CD4-positive, alpha-beta T cell treated with Interleukin-6 at 100 ng/mL for 8 hours (primary cell): ENCODE measurements around the gene DHX58.

Source experiments
- DNase-seq: peaks from one replicate; pipeline ENCODE4 v3.0.0-alpha.2; 2020; ENCODE audit warnings: mixed read lengths, low spot score

Gene DHX58

DNA sequence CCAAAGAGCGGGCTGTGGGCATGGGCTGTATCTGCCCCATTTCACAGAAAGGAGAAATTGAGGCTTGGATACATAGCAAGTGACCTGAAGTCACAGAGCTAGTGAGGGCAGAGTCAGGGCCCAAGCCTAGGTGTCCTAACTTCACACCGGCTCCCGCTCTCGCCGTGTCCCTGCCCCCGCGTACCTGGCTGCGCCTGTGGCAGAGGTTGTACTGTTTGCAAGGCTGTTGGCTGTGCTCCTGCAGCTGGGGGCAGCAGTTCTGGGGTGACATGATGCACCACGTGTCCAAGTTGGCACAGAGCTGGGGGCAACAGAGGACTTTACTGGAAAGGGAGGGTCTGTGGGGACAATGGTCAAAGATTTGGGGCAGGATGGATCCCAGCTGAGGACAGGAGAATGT lies 3.4 kb downstream of the DHX58 start:
- DNase-seq, result no peak

DNA sequence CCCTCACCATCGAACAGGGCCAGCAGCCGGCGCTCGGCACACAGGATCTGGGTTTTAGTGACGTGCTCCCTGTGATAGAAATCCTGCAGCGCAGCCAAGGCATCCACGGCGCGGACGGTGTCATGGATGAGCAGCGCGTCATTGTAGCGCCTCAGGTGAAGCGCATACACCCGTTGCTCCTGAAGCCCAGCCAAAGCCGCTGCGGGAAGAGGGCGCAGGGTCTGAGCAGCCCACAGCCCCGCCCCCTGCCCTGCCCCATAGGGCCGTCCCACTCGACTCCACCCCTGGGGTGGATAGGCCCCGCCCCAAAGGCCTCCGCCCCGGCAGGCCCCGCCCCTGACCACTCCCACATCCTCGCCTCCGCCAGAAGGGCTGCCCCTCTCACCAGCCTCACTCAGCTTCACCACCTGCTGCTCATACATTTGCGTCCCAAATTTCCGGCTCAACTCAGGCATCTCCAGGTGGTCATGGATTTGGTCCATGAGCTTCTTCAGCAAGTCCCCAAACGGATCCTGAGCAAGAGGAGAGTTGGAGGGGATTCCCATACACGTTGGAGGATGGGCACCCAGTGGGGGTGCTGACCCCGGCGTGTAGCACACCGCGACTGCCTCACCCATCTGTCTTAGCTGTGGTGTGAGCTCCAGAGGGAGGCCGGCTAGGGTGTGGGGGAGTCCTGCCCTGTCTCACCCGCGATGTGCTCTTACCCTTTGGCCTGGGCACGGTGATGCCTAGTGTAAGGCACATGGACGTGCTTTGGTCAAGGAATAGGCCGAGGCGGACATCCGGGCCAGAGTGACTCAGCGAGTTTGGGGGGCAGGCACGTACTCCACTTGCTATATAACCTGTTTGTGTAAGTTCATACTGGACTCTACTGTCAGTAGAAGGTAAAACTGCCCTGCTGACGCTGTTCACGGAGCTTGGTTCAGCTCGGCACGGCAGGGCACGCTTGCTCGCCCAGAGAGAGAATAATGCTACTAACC lies 4.6 kb downstream of the DHX58 start:
- DNase-seq, result peak; percentile 88

DNA sequence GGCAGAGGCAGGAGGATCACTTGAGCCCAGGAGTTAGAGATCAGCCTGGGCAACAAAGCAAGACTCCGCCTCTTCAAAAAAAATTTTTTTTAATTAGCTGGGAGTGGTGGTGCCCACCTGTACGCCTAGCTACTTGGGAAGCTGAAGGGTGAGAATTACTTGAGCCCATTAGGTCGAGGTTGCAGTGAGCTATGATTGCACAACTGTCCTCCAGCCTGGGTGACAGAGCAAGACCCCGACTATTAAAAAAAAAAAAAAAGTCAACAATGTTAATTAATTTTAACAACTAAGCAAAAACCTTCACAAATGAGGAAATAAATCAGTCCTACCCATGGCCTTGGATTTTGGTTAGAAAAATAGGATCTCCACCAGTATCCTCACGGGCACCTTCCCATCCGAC lies 5.4 kb downstream of the DHX58 start:
- DNase-seq, result no peak

DNA sequence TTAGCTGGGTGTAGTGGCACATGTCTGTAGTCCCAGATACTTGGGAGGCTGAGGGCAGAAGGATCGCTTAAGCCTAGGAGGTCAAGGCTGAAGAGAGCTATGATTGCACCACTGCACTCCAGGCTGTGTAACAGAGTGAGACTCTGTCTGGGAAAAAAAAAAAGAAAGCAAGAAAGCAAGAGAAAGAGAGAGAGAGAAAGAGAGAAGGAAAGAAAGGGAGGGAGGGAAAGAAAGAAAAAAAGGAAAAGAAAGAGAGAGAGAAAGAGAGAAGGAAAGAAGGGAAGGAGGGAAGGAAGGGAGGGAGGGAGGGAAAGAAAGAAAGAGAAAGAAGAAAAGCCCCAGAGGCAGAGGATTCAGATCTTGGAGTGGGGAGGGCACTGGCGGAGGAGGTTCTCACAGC lies 6.5 kb downstream of the DHX58 start:
- DNase-seq, result no peak

DNA sequence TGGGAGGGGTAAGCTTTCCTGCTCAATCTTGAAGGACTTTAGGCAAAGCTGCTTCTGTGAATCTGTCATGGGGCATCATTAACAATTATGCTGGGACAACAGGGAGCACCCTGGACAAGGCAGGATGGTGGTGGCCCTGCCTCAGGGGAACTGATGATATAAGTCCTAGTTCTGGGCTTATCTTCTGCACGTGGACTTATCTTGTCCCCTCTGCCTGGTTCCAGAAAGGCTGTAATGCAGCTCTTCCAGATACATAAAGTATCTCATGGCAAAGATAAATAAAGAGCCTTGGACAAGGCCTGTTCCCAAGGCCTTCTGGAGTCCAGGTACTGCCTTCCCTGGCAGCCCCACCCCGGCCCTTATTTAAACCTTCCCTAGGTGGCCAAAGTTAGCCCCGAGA lies 8.2 kb downstream of the DHX58 start:
- DNase-seq, result no peak

DNA sequence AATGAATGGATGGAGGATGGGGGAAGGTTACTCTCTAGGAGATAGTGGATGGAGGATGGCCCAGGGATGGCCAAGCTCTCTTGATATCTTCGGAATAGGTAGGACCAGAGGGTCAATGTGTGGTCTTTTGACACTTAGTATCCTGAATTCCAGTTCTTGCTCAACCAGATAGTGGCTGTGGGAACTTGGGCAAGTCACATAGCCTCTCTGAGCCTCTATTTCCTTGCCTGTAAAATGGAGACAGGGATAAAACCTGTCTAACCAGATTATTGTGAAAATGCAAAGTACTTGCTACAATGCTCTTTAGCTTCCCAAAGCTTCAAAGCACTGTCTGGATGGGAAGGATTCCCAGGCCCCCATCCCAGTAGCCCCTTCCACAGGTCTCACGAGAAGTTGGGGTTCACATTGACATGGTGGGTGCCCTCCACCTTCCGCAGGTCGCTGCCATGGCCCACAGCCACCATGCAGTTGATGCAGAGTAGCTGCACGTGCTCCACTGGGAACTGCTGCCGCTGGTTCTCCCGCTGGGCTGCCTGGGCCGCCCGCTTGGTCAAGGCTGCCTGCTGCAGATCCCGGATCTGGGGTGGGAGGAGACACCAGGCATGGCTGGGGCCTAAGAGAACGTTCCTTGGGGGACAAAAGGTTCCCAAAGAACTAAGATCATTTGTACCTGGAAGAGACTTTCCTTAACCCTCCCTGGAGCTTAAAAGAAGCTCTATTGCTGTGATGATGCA lies 9.1 kb downstream of the DHX58 start:
- DNase-seq, result no peak

DNA sequence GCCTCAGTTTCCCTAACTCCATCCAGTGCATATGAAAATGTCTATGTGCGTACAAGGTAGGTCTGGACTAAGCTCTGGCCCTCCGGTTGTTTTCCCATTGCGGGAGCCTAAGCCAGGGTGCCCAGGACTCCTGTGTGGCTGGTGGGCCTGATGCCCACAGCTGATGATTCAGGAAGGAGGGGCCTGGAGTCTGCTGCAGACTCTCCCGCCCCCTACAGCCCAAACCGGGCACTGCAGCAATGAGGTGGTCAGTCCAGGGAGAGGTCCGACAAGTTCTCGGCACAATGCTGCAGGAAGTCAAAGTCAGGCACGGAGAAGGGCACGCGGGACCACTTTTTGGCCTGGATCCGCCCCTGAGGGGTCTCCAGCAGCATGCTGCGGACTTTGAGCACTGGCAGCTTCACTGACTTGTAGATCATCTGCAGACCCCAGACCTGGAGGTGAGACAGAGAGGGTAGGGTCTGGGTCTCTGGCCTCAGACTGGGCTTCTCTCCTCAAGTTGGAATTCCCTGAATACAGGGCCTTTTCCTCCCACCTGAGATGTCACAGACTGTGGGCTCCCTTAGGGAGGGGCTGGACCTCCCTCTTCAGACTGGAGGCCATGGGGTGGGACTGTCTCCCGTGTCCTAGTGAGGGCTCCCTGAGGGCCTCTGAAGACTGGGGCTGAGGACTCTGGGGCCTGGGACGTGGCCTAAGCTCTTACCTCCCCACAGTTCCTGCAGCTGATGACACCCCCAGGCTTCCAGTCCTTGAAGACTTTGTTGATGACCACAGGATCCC lies 10.8 kb downstream of the DHX58 start:
- DNase-seq, result peak; percentile 54

DNA sequence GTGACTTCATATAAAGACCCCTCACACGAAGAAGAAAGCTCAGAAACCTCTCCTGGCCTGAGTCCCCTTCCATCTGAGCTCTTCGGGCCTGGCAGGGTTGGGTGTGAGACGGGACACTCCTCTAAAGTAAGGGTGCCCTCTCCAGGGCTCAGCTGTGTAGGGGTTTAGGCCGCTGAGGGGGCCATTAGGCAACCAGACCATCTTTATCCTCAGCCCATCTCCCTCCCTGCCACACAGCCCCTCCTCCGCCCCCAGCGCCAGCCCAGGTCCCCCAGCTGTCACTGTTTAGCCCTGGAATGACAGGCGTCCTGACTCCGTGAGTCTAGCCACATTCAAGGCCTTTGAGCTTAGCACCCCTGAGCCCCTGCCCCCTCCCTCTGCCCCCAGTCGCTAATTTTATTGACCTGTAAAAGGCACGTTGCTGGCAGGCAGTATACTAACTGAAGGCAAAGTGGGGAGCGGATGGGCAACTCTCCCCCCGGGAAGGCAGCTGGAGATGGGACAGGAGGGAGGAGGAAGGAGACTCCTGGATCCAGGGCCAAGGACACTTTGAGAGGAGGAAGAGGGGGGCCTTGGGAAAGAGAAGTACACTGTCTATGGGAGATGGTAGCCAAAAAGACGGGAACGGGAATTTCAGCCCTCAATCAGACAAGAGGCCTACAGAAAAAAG lies 13.6 kb downstream of the DHX58 start:
- no peak for DNase-seq

DNA sequence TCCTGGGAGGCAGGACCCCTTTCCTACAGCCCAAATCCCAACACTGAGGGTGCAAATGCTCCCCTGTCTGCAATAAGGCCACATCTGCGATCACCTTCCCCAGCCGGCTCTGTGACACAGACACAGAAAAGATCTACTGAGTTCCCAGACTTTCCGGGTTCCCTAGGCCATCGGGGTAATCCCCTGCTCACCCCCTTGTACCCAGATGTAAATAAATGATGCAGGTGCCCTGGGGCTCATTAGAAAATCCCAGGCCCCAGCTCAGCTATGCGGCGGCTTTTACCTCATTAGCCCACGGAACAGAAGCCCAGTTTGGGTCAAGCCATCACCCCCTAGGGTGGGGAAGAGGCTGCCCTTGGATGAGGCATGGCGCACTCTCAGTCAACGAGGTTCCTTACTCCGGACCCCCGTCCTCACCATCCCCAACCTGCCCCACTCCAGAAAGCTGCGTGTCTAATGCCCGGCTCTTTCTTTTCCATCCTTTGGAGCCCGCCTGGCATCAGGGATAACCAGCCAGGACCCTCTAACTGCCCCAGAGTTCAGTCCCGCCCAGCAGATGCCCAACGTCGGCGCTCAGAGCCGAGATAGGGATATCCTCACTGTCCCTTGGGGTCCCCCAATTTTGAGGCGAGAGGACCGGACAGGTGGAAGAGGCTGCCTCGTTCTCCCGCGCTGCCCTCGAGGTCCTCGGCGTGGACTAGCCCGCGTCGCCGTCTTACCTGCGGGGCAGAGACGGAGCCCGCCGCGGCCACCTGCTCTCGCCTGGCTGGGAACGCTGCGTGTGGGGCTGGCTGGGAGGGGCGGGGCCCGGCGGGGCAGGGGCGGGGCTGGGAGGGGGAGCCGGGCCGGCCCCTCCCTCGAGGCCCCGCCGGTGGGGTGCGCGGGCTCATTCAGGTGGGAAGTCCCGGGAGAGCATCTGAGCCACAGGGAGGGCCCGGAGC lies 14.6 kb downstream of the DHX58 start, which contains the start of gene ZNF385C:
ZNF385C (minus strand) TSS at position 783 of the 941 bp plus-strand sequence. CDS start 35,417 bp downstream, outside the sequence.
- DNase-seq, result peak; percentile 19

DNA sequence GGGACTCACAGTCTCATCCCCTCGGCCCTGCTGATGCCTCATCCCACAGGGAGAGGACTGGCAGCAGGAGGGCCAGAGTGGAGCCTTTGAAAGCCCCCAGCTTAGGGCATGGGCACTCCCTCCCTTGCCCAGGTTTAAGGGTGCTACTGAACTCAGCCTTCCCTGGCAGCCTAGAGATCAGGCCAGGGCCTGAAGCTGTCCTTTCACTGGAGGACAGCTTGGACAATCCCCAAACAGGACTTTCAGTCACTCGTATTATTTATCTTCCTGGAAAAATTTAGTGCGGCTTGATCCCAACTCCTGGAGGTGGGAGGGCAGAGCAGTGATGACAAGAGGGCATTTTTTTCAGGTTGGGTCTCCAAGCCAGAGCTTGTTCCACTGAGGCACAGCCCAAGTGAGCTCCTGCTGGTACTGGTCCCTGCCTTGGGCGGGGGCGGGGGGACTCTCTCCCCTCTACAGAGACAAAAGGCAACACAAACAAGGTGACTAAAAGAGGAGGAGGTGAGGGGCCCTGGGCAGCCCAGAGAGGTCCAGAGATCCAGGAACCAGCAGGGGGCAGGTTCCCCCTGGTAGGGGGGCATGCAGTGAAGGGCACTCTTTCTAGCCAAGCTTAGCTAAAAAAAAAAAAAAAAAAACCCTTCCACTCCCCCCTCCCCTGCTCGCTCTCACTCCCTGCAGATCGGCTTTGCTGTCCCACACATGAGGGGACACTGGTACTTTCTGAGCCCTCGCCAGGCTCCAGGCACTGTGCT lies 16.0 kb downstream of the DHX58 start:
- no peak for DNase-seq

DNA sequence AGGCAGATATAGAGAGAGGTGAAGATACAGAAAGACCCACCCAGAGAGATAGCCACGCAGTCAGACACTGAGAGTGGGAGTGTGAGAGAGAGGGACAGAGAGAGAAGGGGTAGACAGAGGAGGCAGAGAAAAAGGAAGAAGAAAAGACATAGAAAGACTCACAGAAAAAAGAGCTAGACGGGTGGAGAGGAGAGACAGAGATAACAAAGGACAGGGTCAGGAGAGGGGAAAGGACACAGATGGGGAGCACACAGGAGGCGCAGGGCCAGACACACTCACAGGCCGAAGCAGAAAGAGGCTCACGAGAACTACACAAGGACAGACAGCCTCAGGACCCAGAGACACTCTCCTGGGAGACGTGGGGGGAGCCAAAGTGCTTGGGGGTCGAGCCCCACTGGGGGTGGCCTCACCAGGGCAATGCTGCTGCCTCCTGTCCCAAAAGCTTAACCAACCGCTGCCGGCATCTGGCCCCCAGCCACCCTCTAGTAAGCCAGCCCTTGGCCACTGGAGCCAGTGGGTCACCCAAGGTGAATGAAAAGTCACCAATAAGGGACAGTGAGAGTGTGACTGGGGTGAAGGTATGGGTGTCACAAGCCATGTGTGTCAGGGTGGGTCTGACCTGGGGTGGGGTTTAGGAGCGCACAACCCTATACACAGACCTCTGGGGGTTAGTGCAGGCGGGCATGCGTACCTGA lies 18.0 kb downstream of the DHX58 start:
- no peak for DNase-seq

DNA sequence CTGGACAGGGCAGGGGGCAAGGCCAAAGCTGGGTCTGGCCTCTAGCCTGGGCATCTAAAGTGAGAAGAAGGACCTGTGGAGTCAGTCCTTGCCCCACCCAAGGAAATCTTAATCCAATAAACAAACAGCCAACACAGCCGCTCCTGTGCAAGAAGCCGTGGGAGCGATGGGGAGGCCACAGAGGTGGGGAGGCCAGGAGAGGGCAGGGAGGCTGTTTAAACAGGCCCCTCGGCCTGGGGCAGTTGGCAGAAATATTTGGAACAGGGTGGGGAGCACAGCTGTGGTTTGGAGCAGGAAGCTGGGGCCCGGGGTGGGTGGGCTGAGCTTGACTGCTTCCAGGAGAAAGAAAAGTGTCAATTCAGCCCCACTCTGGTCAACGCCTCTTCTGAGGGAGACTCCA lies 19.6 kb downstream of the DHX58 start:
- DNase-seq, result no peak

DNA sequence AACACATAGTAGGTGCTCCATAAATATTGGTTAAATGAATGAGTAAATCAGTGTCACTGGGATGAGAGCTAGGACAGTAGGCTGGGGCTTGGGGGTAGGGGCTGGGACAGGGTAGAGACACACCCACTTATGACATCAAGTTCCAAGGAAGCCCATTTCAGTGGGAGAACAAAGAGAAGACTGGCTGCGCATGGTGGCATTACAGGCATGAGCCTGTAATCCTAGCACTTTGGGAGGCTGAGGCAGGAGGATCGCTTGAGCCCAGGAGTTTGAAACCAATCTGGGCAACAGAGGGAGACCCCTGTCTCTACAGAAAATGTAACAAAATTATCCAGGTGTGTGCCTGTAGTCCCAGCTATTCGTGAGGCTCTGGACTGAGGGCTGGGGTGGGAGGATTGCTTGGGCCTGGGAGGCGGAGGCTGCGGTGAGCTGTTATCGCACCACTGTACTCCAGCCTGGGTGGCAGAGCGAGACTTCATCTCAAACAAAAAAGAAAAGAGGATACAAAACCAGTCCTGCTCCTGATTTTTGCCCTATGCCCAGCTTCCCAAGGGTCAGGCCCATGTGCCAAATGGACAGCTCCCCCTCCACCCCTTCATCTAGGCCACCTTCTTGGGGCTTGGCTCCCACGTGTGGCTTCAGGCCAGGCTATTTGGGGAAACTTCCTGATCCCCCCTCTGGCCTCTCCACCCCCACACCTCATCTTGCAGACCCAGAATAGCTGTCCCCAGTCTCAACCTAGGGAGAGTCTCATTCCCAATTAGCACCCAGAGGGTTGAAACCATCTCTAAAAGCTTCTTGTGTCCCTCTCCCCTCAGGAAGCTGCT lies 21.3 kb downstream of the DHX58 start:
- no peak for DNase-seq

DNA sequence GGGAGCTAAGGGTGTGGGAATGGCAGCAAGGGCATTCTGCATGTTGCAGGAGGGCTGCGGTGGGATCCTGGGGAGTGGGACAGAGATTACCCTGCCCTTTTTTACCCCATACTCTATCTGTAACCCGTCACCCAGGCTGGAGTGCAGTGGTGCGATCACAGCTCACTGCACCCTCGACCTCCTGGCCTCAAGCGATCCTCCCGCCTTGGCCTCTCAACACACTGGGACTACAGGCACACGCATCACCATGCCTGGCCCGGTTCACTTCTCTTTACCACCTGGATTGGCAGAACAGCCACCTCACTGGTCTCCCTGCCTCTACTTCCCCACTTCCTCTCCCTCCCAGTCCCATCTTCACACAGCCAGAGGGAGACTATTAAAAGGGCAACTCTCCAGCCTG lies 23.8 kb downstream of the DHX58 start:
- DNase-seq, result no peak

DNA sequence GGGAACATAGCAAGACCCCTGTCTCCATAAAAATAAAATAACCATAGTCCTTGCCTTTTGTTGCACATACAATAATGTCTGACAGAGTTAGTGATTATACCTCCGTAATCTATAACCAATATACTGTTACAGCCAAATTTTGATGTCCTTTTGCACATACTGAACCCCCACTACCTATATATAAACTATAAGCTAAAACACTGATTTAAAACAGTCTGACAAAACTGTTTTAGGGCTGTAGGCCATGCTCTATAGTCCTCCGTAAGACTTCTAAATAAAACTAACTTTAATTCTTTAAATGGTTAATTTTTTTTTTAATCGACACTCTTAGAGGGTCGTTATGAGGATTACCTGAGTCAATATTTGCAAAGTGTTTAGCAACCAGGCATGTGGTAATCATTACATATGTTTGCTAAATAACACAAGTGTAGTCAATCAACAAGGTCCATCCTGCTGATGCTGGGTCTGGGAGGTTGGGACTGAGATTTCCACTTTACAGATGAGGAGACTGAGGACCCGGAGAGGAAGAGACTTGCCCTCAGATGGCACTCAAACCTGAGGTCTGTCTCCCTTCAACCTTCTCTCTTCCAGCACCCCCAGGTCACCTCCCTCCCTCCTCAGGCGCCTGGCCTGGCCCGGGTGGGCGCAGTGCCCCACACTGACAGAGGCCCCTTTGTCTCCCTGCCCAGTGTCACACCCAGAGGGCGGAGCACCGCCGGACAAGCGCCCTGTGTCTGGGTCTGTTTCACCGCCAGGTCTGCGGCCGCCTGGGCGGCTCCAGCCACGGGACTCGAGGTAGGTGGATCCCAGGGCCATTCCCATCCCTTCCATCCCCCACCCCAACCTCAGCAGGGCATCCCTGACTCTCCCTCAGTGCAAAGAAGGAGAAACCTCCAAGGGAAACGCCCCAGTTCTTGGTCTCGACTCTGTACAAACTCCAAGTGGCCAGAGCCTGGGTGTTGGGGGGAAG lies 24.5 kb downstream of the DHX58 start:
- DNase-seq, result no peak

DNA sequence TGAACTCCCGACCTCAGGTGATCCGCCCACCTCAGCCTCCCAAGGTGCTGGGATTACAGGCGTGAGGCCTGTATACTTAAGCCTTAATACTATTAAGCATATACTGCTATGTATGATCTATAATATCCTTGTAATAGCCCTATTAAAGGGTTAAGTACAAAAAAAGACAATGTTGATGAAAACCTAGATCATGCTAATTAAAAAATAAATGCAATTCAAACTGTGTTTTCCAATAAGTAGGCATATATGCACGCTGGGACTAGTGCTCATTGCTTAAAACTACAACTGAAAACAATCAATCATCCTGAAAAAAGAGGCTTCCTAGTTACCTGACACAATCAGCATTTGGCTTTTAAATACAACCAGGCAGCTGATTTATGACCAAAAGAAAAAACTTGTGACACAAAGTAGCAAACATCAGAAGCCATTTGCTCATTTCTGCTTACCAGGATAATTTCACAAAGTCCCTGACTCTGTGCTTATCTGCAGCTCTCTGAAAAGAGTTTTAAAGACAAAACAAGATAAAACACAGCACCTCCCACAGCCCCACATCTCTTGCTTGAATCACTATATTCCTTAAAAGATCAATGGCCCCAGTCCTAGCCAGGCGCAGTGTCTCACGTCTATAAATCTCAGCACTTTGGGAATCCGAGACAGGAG lies 25.3 kb downstream of the DHX58 start:
- no peak for DNase-seq
